Measurements from ENCODE around the gene CACNA1C.

CACNA1C gene

DNA sequence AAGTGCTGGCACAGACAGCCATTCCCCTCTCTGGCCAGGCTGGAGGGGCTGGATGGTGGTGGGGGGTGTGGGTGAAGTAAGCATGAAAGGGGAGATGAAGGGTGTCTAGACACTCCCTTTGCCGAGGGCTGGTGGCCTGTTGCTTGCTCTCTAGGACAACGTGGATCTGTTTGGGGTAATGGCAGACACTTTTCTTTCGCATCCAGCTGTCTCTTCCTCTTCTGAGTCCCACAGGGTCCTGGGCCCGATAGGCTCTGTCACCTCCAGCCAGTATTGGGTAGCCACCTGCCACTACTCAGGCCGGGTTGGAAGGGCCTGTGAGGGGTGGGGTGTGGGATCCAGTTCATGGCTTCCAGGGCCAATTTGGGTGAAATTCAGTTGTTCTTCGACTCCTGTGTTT is 218.1 kb downstream of the CACNA1C start:
- TF ChIP-seq, protein P1, sequence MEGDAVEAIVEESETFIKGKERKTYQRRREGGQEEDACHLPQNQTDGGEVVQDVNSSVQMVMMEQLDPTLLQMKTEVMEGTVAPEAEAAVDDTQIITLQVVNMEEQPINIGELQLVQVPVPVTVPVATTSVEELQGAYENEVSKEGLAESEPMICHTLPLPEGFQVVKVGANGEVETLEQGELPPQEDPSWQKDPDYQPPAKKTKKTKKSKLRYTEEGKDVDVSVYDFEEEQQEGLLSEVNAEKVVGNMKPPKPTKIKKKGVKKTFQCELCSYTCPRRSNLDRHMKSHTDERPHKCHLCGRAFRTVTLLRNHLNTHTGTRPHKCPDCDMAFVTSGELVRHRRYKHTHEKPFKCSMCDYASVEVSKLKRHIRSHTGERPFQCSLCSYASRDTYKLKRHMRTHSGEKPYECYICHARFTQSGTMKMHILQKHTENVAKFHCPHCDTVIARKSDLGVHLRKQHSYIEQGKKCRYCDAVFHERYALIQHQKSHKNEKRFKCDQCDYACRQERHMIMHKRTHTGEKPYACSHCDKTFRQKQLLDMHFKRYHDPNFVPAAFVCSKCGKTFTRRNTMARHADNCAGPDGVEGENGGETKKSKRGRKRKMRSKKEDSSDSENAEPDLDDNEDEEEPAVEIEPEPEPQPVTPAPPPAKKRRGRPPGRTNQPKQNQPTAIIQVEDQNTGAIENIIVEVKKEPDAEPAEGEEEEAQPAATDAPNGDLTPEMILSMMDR (conservative IDR thresholded peaks at IDR 0.05; ENCODE audit: low read depth): no peak
- ChIA-PET POLR2A (ENCODE audit: low non-redundant PET) (no interaction called here), CTCF (no interaction called here)
- no peak overlapping the region for H3K27ac ChIP-seq
- no peak for DNase-seq (ENCODE audit: low spot score)

GRCh38 chr12:2271961-2272360 is 219.2 kb downstream of the CACNA1C start:
- POLR2A ChIA-PET (ENCODE audit: low non-redundant PET): no interaction called here
- TF ChIP-seq, protein P1 (conservative IDR thresholded peaks at IDR 0.05; ENCODE audit: low read depth): no peak
- CTCF ChIA-PET: no interaction called here
- H3K27ac ChIP-seq: no peak overlapping the region
- no peak for DNase-seq (ENCODE audit: low spot score)

DNA sequence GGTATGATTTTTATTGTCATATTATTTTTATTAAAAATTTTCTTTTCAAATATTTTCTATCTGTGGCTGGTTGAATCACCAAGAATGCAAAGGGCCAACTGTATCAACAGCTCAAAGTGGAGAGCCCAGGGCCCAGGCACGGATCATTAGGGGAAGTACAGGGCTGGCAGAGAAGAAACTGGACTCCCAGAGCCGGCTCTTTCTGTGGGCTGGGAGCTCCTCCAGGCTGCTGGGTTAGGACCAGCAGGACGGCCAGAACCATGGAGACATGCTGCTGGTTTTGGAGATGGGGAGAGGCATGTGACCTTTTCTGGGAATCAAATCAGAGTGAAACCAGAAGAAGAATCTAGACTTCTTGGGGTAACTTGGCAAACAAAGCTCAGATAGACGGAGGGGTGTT is 220.5 kb downstream of the CACNA1C start:
- no peak for DNase-seq (ENCODE audit: low spot score)
- TF ChIP-seq, protein P1 (conservative IDR thresholded peaks at IDR 0.05; ENCODE audit: low read depth): no peak
- ChIA-PET CTCF (no interaction called here), POLR2A (ENCODE audit: low non-redundant PET) (no interaction called here)
- H3K27ac ChIP-seq: no peak overlapping the region

DNA sequence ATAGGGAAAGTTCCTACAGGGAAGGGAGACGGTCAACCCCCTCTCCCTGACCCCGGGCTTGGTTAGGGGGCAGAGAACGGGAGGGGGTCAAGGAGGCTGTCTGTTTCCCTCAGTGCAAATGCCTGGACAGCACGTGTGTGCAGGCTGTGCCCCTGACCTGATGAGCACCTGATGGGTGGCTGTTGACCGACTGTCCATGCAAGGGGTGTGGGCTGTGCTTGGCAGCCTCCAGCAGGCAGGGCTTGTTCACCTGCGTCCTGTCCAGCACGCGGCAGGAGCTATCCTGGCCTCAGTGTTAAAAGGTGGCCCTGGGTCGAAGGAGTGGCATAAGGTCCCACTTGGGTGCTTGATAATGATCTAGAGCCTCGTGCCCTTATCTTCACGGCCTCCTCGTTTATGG is 221.0 kb downstream of the CACNA1C start:
- ChIA-PET POLR2A (ENCODE audit: low non-redundant PET) (no interaction called here), CTCF (no interaction called here)
- H3K27ac ChIP-seq: no peak overlapping the region

GRCh38 chr12:2274733-2275132 is 221.9 kb downstream of the CACNA1C start:
- TF ChIP-seq, protein P1 (conservative IDR thresholded peaks at IDR 0.05; ENCODE audit: low read depth): no peak
- DNase-seq (ENCODE audit: low spot score): no peak
- ChIA-PET POLR2A (ENCODE audit: low non-redundant PET) (no interaction called here), CTCF (no interaction called here)
- no peak overlapping the region for H3K27ac ChIP-seq

More for the DNA sequence above, 221.0 kb downstream of the CACNA1C start:
- TF ChIP-seq, protein P1 (conservative IDR thresholded peaks at IDR 0.05; ENCODE audit: low read depth): no peak
- DNase-seq (ENCODE audit: low spot score): no peak

GRCh38 chr12:2276288-2277033 is 223.7 kb downstream of the CACNA1C start:
- TF ChIP-seq, protein P1 (conservative IDR thresholded peaks at IDR 0.05; ENCODE audit: low read depth): no peak
- CTCF ChIA-PET: interaction anchor here (0.5 to 0.7 kb wide), 5 partner anchors 7 to 1463 kb away, joined by 3 to 4 read pairs (median 3); no protein-coding TSS in a partner anchor
- DNase-seq (ENCODE audit: low spot score): no peak
- POLR2A ChIA-PET (ENCODE audit: low non-redundant PET): no interaction called here
- H3K27ac ChIP-seq: no peak overlapping the region

All from RWPE1 (cell line).